WTC11 (cell line): ENCODE results near the gene LTK. TPM values are rescaled to one million over a fixed set of nuclear protein-coding genes. Genes with fewer than 3 reads are reported as not detected.

ENCODE experiments used
- ATAC-seq: fragments of 200-7000 bp; cut with Tn5 transposase; 2 replicates; pipeline ENCODE4 v1.10.0; 2021; ENCODE audit warnings: mild to moderate bottlenecking, moderate library complexity
- CTCF ChIA-PET: fragments of 300-600 bp; sonication (Branson Sonifier 250); formaldehyde crosslinking; loops from one replicate; lab custom pipeline; 2021; ENCODE audit warnings: antibody characterized with exemption; lab: Charles Lee
- POLR2A ChIA-PET: fragments of 350-600 bp; sonication (Branson Sonifier 250); formaldehyde crosslinking; loops from one replicate; lab custom pipeline; 2021; ENCODE audit warnings: antibody characterized with exemption; lab: Charles Lee
- DNase-seq: peaks from one replicate; pipeline ENCODE4 v3.0.0; 2021; ENCODE audit warnings: low spot score
- H3K27ac Mint-ChIP-seq: 2 replicates; pipeline ENCODE4 v1.8.0; 2021; ENCODE audit warnings: mixed read lengths
- H3K27me3 Mint-ChIP-seq: 2 replicates; pipeline ENCODE4 v1.8.0; 2021; ENCODE audit warnings: low read depth, mild to moderate bottlenecking, moderate library complexity, mixed read lengths
- H3K36me3 Mint-ChIP-seq: 2 replicates; pipeline ENCODE4 v1.8.0; 2021; ENCODE audit warnings: mixed read lengths
- H3K4me1 Mint-ChIP-seq: 2 replicates; pipeline ENCODE4 v1.8.0; 2022; ENCODE audit warnings: mixed read lengths
- H3K4me3 Mint-ChIP-seq: 2 replicates; pipeline ENCODE4 v1.8.0; 2021; ENCODE audit warnings: mild to moderate bottlenecking, moderate library complexity, mixed read lengths
- H3K9me3 Mint-ChIP-seq: 2 replicates; pipeline ENCODE4 v1.8.0; 2021; ENCODE audit warnings: mixed read lengths
- EMX1 ChIP-seq: fragments of 250-450 bp; sonication (Bioruptor Pico); IDR thresholded peaks from 2 replicates; pipeline ENCODE4 v1.8.0; 2021; ENCODE audit warnings: mild to moderate bottlenecking
- ETV6 ChIP-seq: sonication (generic); formaldehyde crosslinking; IDR thresholded peaks from 2 replicates; pipeline ENCODE4 v1.8.1; 2022; ENCODE audit warnings: mild to moderate bottlenecking, missing genetic modification reagents
- HMGA2 ChIP-seq: fragments of 250-450 bp; sonication (Bioruptor Pico); IDR thresholded peaks from 2 replicates; pipeline ENCODE4 v1.4.0; 2021; ENCODE audit warnings: mild to moderate bottlenecking, moderate library complexity
- JAZF1 ChIP-seq: fragments of 250-450 bp; sonication (Bioruptor Pico); IDR thresholded peaks from 2 replicates; pipeline ENCODE4 v1.9.0; 2021; ENCODE audit warnings: moderate library complexity, mild to moderate bottlenecking, inconsistent platforms
- NFE2L1 ChIP-seq: sonication (generic); formaldehyde crosslinking; IDR thresholded peaks from 2 replicates; pipeline ENCODE4 v1.8.1; 2023; ENCODE audit warnings: missing genetic modification reagents
- NR1H2 ChIP-seq: sonication (generic); formaldehyde crosslinking; IDR thresholded peaks from 2 replicates; pipeline ENCODE4 v1.9.0; 2021; ENCODE audit warnings: mild to moderate bottlenecking, moderate library complexity, missing genetic modification reagents
- PRDM15 ChIP-seq: sonication (generic); formaldehyde crosslinking; IDR thresholded peaks from 2 replicates; pipeline ENCODE4 v1.8.0; 2022; ENCODE audit warnings: missing genetic modification reagents
- PREB ChIP-seq: sonication (generic); formaldehyde crosslinking; IDR thresholded peaks from 2 replicates; pipeline ENCODE4 v1.8.1; 2022; ENCODE audit warnings: mild to moderate bottlenecking, missing genetic modification reagents, moderate library complexity, borderline replicate concordance
- SMAD3 ChIP-seq: sonication (generic); formaldehyde crosslinking; IDR thresholded peaks from 2 replicates; pipeline ENCODE4 v1.8.0; 2022; ENCODE audit warnings: missing genetic modification reagents, mild to moderate bottlenecking, borderline replicate concordance
- SOX15 ChIP-seq: fragments of 250-450 bp; sonication (Bioruptor Pico); IDR thresholded peaks from 2 replicates; pipeline ENCODE4 v1.9.0; 2021; ENCODE audit warnings: mild to moderate bottlenecking
- SP1 ChIP-seq: sonication (generic); formaldehyde crosslinking; conservative IDR thresholded peaks from 2 replicates; pipeline ENCODE4 v1.8.1; 2022; ENCODE audit warnings: missing genetic modification reagents
- ZNF138 ChIP-seq: sonication (generic); formaldehyde crosslinking; conservative IDR thresholded peaks from 2 replicates; pipeline ENCODE4 v1.8.1; 2022; ENCODE audit warnings: mild to moderate bottlenecking, moderate library complexity, missing genetic modification reagents
- ZNF232 ChIP-seq: sonication (generic); formaldehyde crosslinking; IDR thresholded peaks from 2 replicates; pipeline ENCODE4 v1.8.0; 2022; ENCODE audit warnings: mild to moderate bottlenecking, missing genetic modification reagents
- ZNF317 ChIP-seq: sonication (generic); formaldehyde crosslinking; IDR thresholded peaks from 2 replicates; pipeline ENCODE4 v1.8.1; 2023; ENCODE audit warnings: low read depth, mild to moderate bottlenecking, moderate library complexity, missing genetic modification reagents, borderline replicate concordance
- ZSCAN18 ChIP-seq: fragments of 250-450 bp; sonication (Bioruptor Pico); IDR thresholded peaks from 2 replicates; pipeline ENCODE4 v2.1.2; 2022; ENCODE audit warnings: mild to moderate bottlenecking, moderate library complexity
- total RNA-seq: library from RNA; stranded (reverse); gene quantifications from 3 replicates; pipeline ENCODE4 v1.2.3, GENCODE V29; 2021
- TF ChIP-seq, protein P1 (sequence below): sonication (generic); formaldehyde crosslinking; IDR thresholded peaks from 2 replicates; pipeline ENCODE4 v1.8.1; 2023; ENCODE audit warnings: mild to moderate bottlenecking, missing genetic modification reagents
- TF ChIP-seq, protein P2 (sequence below): sonication (generic); formaldehyde crosslinking; IDR thresholded peaks from 2 replicates; pipeline ENCODE4 v1.8.1; 2023; ENCODE audit warnings: mild to moderate bottlenecking, missing genetic modification reagents, moderate library complexity
- TF ChIP-seq, protein P3 (sequence below): fragments of 200-600 bp; IDR thresholded peaks from 2 replicates; pipeline ENCODE4 v1.8.0; 2022; ENCODE audit warnings: antibody characterized with exemption
- TF ChIP-seq, protein P4 (sequence below): sonication (generic); formaldehyde crosslinking; conservative IDR thresholded peaks from 2 replicates; pipeline ENCODE4 v1.8.1; 2022; ENCODE audit warnings: mild to moderate bottlenecking, missing genetic modification reagents

The LTK gene
- total RNA-seq, 1 experiment from 2014 or later, result 0.66 TPM

GRCh38 chr15:41483115-41483514 is 30.5 kb downstream of the LTK start (continued):
- TF ChIP-seq, protein P1, sequence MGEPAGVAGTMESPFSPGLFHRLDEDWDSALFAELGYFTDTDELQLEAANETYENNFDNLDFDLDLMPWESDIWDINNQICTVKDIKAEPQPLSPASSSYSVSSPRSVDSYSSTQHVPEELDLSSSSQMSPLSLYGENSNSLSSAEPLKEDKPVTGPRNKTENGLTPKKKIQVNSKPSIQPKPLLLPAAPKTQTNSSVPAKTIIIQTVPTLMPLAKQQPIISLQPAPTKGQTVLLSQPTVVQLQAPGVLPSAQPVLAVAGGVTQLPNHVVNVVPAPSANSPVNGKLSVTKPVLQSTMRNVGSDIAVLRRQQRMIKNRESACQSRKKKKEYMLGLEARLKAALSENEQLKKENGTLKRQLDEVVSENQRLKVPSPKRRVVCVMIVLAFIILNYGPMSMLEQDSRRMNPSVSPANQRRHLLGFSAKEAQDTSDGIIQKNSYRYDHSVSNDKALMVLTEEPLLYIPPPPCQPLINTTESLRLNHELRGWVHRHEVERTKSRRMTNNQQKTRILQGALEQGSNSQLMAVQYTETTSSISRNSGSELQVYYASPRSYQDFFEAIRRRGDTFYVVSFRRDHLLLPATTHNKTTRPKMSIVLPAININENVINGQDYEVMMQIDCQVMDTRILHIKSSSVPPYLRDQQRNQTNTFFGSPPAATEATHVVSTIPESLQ (CRISPR knock-in tag), result no peak
- TF ChIP-seq, protein P2, sequence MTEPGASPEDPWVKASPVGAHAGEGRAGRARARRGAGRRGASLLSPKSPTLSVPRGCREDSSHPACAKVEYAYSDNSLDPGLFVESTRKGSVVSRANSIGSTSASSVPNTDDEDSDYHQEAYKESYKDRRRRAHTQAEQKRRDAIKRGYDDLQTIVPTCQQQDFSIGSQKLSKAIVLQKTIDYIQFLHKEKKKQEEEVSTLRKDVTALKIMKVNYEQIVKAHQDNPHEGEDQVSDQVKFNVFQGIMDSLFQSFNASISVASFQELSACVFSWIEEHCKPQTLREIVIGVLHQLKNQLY, result no peak
- TF ChIP-seq PREB (no peak), ZNF232 (CRISPR knock-in tag) (no peak), NR1H2 (CRISPR knock-in tag) (no peak), JAZF1 (no peak), NFE2L1 (CRISPR knock-in tag) (no peak), HMGA2 (CRISPR knock-in tag) (no peak)

- Mint-ChIP-seq H3K9me3 (no peaks in the 10 kb centered on the region), H3K27me3 (no peaks in the 10 kb centered on the region), H3K36me3 (peaks cover 44% of the 10 kb centered on the region), H3K27ac (no peak overlapping the region), H3K4me3 (no peak overlapping the region), H3K4me1 (no peaks in the 10 kb centered on the region)
- CTCF ChIA-PET, result interaction anchor here (1.3 kb wide), 1 partner anchor 16 kb away, joined by 5 read pairs; no protein-coding TSS in a partner anchor
- POLR2A ChIA-PET, result interaction anchor here (0.5 kb wide), 1 partner anchor 60 kb away, joined by 8 read pairs; no protein-coding TSS in a partner anchor
- DNase-seq (no peak), ATAC-seq (no peak)
- TF ChIP-seq ZNF138 (CRISPR knock-in tag) (no peak), ZNF317 (no peak), EMX1 (CRISPR knock-in tag) (no peak), ZSCAN18 (CRISPR knock-in tag) (no peak), SOX15 (CRISPR knock-in tag) (no peak), ETV6 (no peak), PRDM15 (CRISPR knock-in tag) (no peak), NR1H2 (CRISPR knock-in tag) (no peak), SMAD3 (CRISPR knock-in tag) (no peak), SP1 (CRISPR knock-in tag) (no peak)
- TF ChIP-seq, protein P3, sequence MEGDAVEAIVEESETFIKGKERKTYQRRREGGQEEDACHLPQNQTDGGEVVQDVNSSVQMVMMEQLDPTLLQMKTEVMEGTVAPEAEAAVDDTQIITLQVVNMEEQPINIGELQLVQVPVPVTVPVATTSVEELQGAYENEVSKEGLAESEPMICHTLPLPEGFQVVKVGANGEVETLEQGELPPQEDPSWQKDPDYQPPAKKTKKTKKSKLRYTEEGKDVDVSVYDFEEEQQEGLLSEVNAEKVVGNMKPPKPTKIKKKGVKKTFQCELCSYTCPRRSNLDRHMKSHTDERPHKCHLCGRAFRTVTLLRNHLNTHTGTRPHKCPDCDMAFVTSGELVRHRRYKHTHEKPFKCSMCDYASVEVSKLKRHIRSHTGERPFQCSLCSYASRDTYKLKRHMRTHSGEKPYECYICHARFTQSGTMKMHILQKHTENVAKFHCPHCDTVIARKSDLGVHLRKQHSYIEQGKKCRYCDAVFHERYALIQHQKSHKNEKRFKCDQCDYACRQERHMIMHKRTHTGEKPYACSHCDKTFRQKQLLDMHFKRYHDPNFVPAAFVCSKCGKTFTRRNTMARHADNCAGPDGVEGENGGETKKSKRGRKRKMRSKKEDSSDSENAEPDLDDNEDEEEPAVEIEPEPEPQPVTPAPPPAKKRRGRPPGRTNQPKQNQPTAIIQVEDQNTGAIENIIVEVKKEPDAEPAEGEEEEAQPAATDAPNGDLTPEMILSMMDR, result no peak
- TF ChIP-seq, protein P4, sequence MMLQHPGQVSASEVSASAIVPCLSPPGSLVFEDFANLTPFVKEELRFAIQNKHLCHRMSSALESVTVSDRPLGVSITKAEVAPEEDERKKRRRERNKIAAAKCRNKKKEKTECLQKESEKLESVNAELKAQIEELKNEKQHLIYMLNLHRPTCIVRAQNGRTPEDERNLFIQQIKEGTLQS, result no peak
These were observed 31.3 kb downstream of the LTK start for GRCh38 chr15:41482110-41482877.
